Stimulated activated CD4-positive, alpha-beta T cell treated with anti-CD3 and anti-CD28 coated beads, TNF-alpha, amount 100 ng/mL, for 24 hours (primary cell): ENCODE results near the gene MYLK.
"Not testable (repeated sequence)": the region's sequence is repeated elsewhere in the genome, so short reads cannot be mapped to it uniquely, and the experiment has no call there.

Experiments used
- DNase-seq, 3 experiments: peaks; one replicate each; pipeline ENCODE4 v3.0.0-alpha.2; 2020; ENCODE audit warnings: low read depth in 3 of 3

The MYLK gene

DNA sequence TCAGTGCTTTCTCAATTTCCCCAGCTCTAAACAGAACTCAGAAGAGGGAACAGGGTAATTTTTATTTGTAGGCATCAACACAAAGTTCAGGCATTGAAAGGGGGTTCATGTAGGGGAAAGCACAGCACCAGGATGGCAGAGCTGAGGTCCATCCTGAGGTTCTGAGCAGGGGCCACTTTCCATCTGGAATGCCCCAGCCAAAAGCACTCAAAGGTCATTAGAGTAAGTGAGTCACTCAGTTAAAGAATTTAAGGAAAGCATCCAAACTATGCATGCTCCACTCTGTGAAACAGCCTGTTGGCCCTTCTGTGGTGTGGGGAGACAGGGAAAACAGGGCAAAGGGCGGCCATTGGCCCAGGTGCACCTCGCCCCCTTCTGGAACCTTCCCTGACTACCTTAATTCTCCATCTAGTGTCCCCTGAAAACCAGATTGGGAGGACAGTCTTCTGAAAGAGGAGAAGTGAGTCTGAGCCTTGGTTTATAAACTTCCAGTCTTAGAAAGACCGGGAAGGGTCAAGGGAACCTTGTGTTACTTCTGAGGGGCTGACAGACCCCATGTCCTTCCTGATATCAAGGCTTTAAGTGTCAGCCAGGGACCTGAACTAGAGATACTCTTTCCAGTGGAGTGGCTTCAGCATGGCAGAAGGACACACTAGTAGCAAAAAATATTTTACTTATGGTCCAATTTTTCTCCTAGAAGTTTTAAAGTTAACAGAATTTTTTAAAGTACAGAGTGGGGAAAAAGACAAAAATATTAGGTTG is 133.3 kb downstream of the MYLK start:
- no peak for DNase-seq

GRCh38 chr3:123750209-123750608 is 133.9 kb downstream of the MYLK start:
- DNase-seq = no peak

GRCh38 chr3:123749711-123750110 is 134.4 kb downstream of the MYLK start:
- DNase-seq = no peak

DNA sequence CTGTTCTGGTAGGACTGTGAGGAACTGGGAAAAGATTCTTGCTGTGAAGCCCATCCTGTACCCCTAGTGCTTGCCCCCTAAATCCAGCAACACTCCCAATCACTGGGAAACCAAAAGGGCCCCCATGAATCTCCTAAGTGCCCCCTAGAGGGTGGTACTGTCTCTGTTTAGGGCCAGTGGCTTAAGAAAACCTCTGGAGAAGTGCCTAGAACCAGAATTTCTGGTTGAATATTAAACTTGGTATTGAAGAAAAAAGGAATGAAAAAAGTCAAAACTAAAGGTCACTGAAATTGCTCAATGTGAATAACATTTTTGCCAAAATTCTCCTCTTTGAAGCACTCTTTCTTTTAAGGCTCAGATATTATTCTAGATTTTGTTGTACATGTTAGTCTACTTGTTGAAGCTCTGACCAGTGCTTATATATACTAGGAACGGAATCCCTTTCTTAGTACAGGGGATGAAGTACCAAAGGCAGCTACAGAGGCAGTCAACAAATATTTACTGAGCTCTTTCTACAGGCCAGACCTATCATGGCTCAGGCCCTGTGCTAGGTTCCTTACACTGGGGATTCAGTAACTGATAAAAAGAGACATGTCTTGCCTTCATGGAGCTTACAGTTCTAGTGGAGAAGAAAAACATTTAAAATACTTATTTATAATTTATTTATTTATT is 138.8 kb downstream of the MYLK start:
- no peak for DNase-seq

DNA sequence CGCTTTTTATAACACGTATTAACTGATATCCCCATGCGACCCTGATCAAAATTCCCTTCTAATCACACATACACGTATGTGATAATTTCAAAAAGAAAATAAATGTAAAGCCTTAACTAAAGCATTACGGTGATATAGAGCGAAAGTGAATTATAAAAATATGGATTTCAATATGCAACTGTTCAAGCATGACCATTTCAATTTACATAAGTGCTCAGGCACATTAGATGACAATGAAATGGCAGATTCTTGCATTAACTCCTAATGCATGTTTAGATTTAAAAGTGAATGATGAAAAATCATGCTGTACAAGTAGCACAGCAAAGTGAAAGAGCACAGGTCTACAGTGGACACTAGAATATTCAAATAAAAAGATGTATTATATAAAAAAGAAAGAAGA is 140.1 kb downstream of the MYLK start:
- no peak for DNase-seq

- no peak for DNase-seq
Measured at GRCh38 chr3:123743121-123743520, 141.0 kb downstream of the MYLK start.

- DNase-seq = no peak
Measured at GRCh38 chr3:123741041-123741511, 143.1 kb downstream of the MYLK start.

GRCh38 chr3:123740391-123740822 is 143.7 kb downstream of the MYLK start:
- no peak for DNase-seq

DNA sequence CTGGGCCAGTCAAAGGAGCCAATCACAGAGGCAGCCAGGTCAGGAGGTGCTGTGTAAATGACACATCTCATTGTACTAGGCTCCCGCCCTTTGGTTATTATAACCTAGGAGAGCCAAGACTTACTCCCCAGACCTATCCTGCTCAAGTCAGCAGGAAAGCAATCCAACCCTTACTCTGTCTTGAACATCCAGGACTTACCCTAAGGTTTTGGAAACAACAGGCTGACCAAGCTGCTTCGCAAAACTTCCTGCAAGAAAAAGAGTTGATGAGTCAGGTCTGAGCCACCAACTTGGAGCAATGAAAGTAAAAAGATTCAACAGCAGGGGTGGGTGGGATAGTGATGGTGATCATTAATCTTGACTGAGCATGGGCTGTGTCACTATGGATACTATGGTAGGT is 144.4 kb downstream of the MYLK start:
- no peak for DNase-seq

- no peak for DNase-seq
Measured at GRCh38 chr3:123739106-123739505, 145.0 kb downstream of the MYLK start.

- not testable (repeated sequence) for DNase-seq
Measured at GRCh38 chr3:123738522-123738921, 145.6 kb downstream of the MYLK start.

- no peak for DNase-seq
Measured at GRCh38 chr3:123737168-123737567, 147.0 kb downstream of the MYLK start.

DNA sequence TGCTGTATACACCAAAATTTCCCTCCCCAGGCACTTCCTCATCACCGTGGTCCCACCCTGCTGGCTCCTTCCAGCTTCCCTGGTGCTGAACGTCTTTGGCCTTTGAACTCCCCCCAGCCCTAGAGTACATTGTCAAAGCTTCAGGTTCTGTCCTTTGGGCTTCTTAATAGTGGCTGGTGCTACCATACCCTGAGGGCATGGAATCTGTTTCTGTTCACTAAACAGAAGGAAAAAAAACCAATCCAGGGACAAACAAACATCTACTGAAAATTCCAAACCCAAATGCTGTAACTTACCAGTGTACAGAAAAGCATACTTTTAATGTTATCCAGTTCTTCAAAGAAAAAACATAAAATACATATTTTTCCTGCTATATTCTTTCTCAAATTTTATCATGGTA is 148.7 kb downstream of the MYLK start:
- no peak for DNase-seq

DNA sequence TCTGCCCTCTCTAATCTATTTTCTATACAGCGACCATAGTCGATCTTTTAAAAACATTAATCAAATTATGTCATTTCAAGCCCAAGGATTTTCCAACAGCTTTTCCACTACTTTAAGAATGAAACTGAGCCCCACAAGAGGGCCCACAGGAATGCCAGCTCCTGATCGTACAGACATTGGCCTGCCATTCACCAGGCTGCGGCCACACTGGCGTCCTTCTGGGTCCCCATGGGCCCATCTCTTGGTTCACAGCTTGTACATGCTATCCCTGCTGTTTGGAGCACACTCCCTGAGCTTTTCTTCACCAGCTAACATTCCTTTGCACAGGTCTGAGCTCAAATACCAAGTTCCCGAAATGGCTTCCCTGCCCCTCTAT is 149.6 kb downstream of the MYLK start:
- no peak for DNase-seq

- DNase-seq = no peak
Measured at GRCh38 chr3:123733805-123734526, 150.2 kb downstream of the MYLK start.

GRCh38 chr3:123733341-123733740 is 150.8 kb downstream of the MYLK start:
- DNase-seq = no peak

DNA sequence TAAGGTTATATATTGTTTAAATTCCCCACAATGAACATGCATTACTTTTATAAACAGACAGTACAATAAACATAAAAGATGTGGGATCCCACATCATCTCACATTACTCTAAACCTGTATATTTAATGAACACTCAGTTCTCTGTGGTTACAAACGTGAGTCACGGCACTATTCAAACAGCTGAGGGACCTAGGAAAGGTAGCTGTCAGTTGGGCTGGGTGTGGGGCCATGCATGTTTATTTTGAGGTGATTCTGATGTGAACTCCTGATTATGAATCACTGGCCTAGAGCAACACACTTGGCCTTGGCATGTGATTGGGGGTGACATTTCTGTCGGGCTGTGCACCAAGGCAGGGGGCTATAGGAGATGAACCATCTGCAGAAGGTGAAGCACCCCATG is 151.7 kb downstream of the MYLK start:
- DNase-seq = no peak

GRCh38 chr3:123730829-123731228 is 153.3 kb downstream of the MYLK start:
- DNase-seq = no peak

- no peak for DNase-seq
Measured at GRCh38 chr3:123728991-123729390, 155.1 kb downstream of the MYLK start.

DNA sequence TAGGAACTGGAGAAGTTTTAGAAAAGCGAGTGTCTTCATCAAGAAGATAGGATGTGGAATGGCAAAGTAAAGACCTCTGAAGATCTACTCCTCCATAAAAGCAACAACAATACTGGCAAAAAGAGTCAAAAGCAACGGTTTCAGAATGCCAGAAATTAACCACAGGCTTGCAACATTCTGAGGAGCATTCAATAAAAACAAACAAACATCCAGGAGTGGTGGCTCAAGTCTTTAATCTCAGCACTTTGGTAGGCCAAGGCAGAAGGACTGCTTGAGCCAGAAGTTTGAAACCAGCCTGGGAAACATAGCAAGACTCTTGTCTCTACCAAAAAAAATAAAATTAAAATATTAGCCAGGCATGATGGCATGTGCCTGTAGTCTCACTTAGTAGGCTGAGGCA is 156.1 kb downstream of the MYLK start:
- no peak for DNase-seq

DNA sequence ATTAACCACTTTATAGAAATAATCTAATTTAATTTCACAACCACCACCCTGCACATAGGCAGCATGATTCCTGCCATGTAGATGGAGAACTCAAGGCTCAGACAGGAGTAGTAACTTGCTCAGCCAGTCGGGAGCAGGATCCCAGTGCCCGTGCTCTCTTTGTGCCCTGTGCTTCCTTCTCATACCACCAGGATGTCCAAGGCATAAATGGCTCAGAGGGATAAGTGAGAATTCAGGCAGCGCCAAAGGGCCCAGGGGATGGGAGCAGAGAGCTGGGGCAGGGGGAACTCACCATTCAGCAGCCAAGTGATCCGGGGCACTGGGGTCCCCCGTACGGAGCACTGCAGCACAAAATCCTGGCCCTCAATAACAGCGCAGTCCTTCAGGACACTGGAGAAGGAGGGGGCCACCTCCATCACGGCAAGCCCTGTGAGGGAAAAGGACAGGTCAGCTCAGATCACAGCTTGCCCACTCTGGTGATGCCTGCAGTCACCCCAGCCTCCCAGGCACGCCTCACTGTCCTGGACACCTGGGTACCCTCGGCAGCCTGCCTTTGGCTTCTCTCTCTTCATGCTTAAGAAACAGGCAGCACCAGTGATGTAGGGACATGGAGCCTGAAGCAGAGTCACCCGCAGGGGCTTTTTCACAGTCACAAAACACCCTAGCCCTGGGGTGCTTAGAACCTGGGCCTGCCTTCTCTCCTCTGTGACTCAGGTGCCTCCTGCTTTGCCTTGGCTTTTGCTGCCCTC is 158.3 kb downstream of the MYLK start:
- no peak for DNase-seq

GRCh38 chr3:123724306-123724705 is 159.8 kb downstream of the MYLK start:
- no peak for DNase-seq
